ENCODE results near the gene AKNAD1.
"Not testable (repeated sequence)": the region's sequence is repeated elsewhere in the genome, so short reads cannot be mapped to it uniquely, and the experiment has no call there.

The AKNAD1 gene

GRCh38 chr1:108856994-108857393 is at the start of gene AKNAD1:
TSS of gene AKNAD1 (minus strand) at chr1:108857094. CDS start at chr1:108852664, 4,430 bp downstream.
- DNase-seq: no peak

- no peak for DNase-seq
Observed at GRCh38 chr1:108901106-108901505, 44.2 kb upstream of the AKNAD1 start.

- DNase-seq: peak; percentile 56
Observed at GRCh38 chr1:108897865-108898720, 41.2 kb upstream of the AKNAD1 start.

GRCh38 chr1:108896146-108897145 is 39.6 kb upstream of the AKNAD1 start:
- DNase-seq: no peak

GRCh38 chr1:108893141-108893530 is 36.2 kb upstream of the AKNAD1 start:
- no peak for DNase-seq

- DNase-seq: no peak
Observed at GRCh38 chr1:108892356-108893140, 35.7 kb upstream of the AKNAD1 start.

- DNase-seq: no peak
Observed at GRCh38 chr1:108889706-108890384, 33.0 kb upstream of the AKNAD1 start.

- not testable (repeated sequence) for DNase-seq
Observed at GRCh38 chr1:108889006-108889645, 32.2 kb upstream of the AKNAD1 start.

GRCh38 chr1:108886292-108886691 is 29.4 kb upstream of the AKNAD1 start:
- peak; percentile 5 for DNase-seq

GRCh38 chr1:108884968-108885367 is 28.1 kb upstream of the AKNAD1 start:
- no peak for DNase-seq

GRCh38 chr1:108882837-108883236 is 25.9 kb upstream of the AKNAD1 start:
- DNase-seq: no peak

- DNase-seq: peak; percentile 22
Observed at GRCh38 chr1:108881369-108881768, 24.5 kb upstream of the AKNAD1 start.

GRCh38 chr1:108880850-108881249 is 24.0 kb upstream of the AKNAD1 start:
- DNase-seq: no peak

- peak; percentile 85 for DNase-seq
Observed at GRCh38 chr1:108878678-108879077, 21.8 kb upstream of the AKNAD1 start.

GRCh38 chr1:108878160-108878469 is 21.2 kb upstream of the AKNAD1 start:
- no peak for DNase-seq

- DNase-seq: peak; percentile 71
Observed at GRCh38 chr1:108877348-108878159, 20.7 kb upstream of the AKNAD1 start.

- no peak for DNase-seq
Observed at GRCh38 chr1:108871050-108871724, 14.3 kb upstream of the AKNAD1 start.

- DNase-seq: peak; percentile 46
Observed at GRCh38 chr1:108865316-108865910, 8.5 kb upstream of the AKNAD1 start.

GRCh38 chr1:108863984-108864383 is 7.1 kb upstream of the AKNAD1 start:
- DNase-seq: no peak

Measured in NCI-H69 (cell line).